ENCODE results near the gene ALOX5AP. TPM values are rescaled to one million over a fixed set of nuclear protein-coding genes. Genes with fewer than 3 reads are reported as not detected.

Gene ALOX5AP
- total and polyA plus RNA-seq, 7 experiments from 2014 or later = 22.1 to 198 (median 46.9) TPM

DNA sequence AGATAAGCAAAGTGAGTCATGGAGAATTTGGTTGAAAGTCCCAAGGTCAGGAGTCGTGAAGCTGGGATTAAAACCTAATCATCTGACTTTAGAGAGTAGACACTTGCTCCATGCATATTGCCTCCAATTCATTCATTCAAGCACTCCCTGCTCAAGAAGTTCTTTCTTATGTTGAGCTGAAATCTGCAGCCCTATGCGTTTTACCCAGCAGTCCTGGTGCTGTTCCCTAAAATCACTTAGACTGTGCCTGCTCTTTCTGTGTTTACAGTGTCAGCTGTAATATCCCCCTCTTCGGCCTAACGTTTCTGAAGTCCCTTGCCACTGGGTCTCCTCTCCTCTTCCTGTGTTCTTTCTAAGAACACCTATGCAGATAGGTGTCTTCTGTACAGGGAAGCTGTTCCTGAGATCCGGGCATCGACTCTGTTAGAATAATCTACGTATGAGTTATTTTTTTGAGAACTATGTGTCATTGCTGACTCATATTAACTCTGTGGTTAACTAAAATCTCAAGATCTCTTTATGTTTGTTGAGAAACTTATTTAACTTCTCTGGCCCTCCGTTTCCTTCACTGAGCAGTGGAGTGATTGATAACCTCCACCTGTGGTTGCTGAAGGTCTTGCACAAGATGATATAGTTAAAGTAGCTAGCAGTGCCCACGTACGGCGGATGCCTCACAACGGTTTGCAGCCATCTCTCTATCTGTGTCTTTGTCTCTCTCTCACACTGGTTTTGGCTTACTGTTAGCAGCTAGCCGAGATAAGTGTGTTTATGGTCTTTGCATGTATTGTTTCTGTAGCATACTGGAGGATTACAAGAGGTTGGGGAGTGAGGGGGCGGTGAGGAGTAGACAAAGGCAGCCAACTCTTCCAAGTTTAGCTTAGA, 4.7 kb downstream of the ALOX5AP start:
- H3K27ac ChIP-seq (ENCODE audit: low read depth, low read length) = no peak overlapping the region
- ATAC-seq = peak; percentile 47
- ChIA-PET CTCF (no interaction called here), POLR2A (interaction anchor here (1.2 to 3.0 kb wide), 2 partner anchors 122 to 124 kb away, joined by 3 to 13 read pairs; partner anchors contain the start of gene USPL1)
- peak overlapping the region; percentile 29 for H3K4me3 ChIP-seq (ENCODE audit: low read length)
- no peaks in the 10 kb centered on the region for H3K9me3 ChIP-seq (ENCODE audit: control insufficient read depth in 2 of 3, low read length in 3 of 3)
- Mint-ChIP-seq H3K4me3 (peak overlapping the region; percentile 79 to 87 (median 82)), H3K36me3 (peaks cover 0 to 36% (median 13%) of the 10 kb centered on the region in 5 donors), H3K27ac (peak overlapping the region; percentile 7 to 93 (median 66)), H3K4me1 (peaks cover 68 to 81% (median 79%) of the 10 kb centered on the region in 7 donors), H3K27me3 (no peaks in the 10 kb centered on the region), H3K9me3 (no peaks in the 10 kb centered on the region)
- DNase-seq = peak in 8 of 9 donors; percentile 16 to 61 (median 32)
- H3K36me3 ChIP-seq (ENCODE audit: control insufficient read depth in 2 of 3, insufficient read depth in 3 of 3, low read length in 3 of 3) = peaks cover 0 to 5% (median 4%) of the 10 kb centered on the region in 3 experiments
- H3K4me1 ChIP-seq (ENCODE audit: control insufficient read depth in 2 of 2, insufficient read depth in 2 of 2, low read length in 2 of 2) = peaks cover 59 to 60% of the 10 kb centered on the region in 2 donors
- no peaks in the 10 kb centered on the region for H3K27me3 ChIP-seq (ENCODE audit: control insufficient read depth in 2 of 2, insufficient read depth in 2 of 2, low read length in 2 of 2)
- intact Hi-C loops (cut with micrococcal nuclease) = loop anchor here (1.0 to 10.0 kb wide), 11 partner anchors 38 to 1145 kb away; partner anchors contain the start of genes HSPH1 (in 1 of the 2), KATNAL1 (in 1 of the 2), SLC7A1 (in 1 of the 2) and UBL3 (in 1 of the 2)

DNA sequence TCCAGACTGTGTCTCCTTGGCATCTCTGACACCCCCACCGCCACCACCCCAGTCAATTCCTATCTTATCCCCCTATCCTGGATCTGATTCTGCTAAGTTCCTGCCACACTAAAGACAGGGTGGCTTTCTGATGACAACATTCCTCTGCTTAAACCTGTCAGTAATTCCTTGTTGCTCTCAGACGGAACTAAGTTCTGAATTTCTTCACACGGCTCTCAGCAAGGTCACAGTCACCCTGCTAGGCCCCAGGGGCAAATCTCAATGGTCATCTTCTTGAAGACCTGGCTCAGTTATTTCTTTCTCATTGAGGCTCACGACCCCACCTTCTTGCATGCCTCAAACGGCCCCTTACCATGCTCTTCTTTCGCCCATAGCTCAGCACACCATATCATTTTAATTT, 7.6 kb downstream of the ALOX5AP start:
- Histone ChIP-seq H3K27ac (ENCODE audit: low read depth, low read length) (no peak overlapping the region), H3K36me3 (ENCODE audit: control insufficient read depth in 2 of 3, insufficient read depth in 3 of 3, low read length in 3 of 3) (peaks cover 0 to 24% (median 10%) of the 10 kb centered on the region in 3 experiments), H3K27me3 (ENCODE audit: control insufficient read depth in 2 of 2, insufficient read depth in 2 of 2, low read length in 2 of 2) (no peaks in the 10 kb centered on the region), H3K4me1 (ENCODE audit: control insufficient read depth in 2 of 2, insufficient read depth in 2 of 2, low read length in 2 of 2) (peaks cover 43 to 60% of the 10 kb centered on the region in 2 donors), H3K9me3 (ENCODE audit: control insufficient read depth in 2 of 3, low read length in 3 of 3) (no peaks in the 10 kb centered on the region), H3K4me3 (ENCODE audit: low read length) (no peak overlapping the region)
- H3K9me3 Mint-ChIP-seq = no peaks in the 10 kb centered on the region
- peaks cover 0 to 52% (median 32%) of the 10 kb centered on the region in 5 donors for H3K36me3 Mint-ChIP-seq
- intact Hi-C loops (cut with micrococcal nuclease) = loop anchor here (5.0 to 10.0 kb wide), 6 partner anchors 41 to 896 kb away; partner anchors contain the start of genes HSPH1 (in 1 of the 2), KATNAL1 (in 1 of the 2) and UBL3 (in 1 of the 2)
- DNase-seq = no peak
- peak overlapping the region in 4 of 10 donors; percentile 8 to 76 (median 38) for H3K4me3 Mint-ChIP-seq
- ChIA-PET POLR2A (interaction anchor here (1.7 kb wide), 1 partner anchor 9 kb away, joined by 6 read pairs; no protein-coding TSS in a partner anchor), CTCF (no interaction called here)
- peak overlapping the region in 5 of 9 donors; percentile 1 to 86 (median 25) for H3K27ac Mint-ChIP-seq
- peaks cover 57 to 72% (median 64%) of the 10 kb centered on the region in 7 donors for H3K4me1 Mint-ChIP-seq
- no peaks in the 10 kb centered on the region for H3K27me3 Mint-ChIP-seq
- no peak for ATAC-seq

DNA sequence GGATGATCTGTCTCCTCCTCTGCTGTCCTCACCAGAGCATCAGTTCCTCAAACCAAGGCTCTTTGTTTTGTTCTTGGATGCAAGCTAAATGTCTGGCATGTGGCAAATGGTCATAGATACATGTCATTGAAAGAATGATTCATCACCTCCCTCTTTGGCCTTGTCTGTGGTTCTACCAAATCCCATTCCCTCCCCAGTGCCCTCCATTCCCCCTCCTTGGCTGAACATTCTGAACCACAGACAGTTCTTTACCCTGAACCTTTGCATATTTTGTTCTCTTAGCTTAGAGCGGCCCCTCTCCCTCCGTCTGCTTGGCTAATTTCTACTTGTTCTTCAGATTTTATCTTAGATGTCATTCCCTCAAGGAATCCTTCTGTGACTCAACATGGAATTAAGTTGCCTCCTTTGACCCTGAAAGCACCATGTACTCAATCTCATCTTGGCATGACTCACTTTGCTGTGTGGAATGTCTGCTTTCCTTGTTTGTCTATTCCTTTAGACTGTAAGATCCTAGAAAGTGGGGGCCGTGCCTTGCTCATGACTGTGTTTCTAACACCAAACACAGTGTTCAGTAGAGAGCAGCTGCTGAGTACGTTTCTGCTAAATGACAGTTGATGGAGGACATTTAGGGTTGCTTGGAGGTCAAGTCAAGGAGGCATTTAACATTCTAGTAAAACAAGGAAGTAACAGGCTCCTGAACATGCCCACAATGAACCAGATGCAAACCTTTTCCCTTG, 8.1 kb downstream of the ALOX5AP start:
- H3K4me1 Mint-ChIP-seq = peaks cover 51 to 66% (median 60%) of the 10 kb centered on the region in 7 donors
- Histone ChIP-seq H3K4me1 (ENCODE audit: control insufficient read depth in 2 of 2, insufficient read depth in 2 of 2, low read length in 2 of 2) (peaks cover 37 to 55% of the 10 kb centered on the region in 2 donors), H3K4me3 (ENCODE audit: low read length) (peak overlapping the region; percentile 38), H3K9me3 (ENCODE audit: control insufficient read depth in 2 of 3, low read length in 3 of 3) (no peaks in the 10 kb centered on the region), H3K27ac (ENCODE audit: low read depth, low read length) (no peak overlapping the region), H3K27me3 (ENCODE audit: control insufficient read depth in 2 of 2, insufficient read depth in 2 of 2, low read length in 2 of 2) (no peaks in the 10 kb centered on the region), H3K36me3 (ENCODE audit: control insufficient read depth in 2 of 3, insufficient read depth in 3 of 3, low read length in 3 of 3) (peaks cover 1 to 24% (median 10%) of the 10 kb centered on the region in 3 experiments)
- ATAC-seq = peak; percentile 2
- H3K9me3 Mint-ChIP-seq = no peaks in the 10 kb centered on the region
- peak overlapping the region in 6 of 10 donors; percentile 8 to 76 (median 38) for H3K4me3 Mint-ChIP-seq
- POLR2A ChIA-PET = interaction anchor here (1.7 kb wide), 1 partner anchor 9 kb away, joined by 6 read pairs; no protein-coding TSS in a partner anchor
- no peaks in the 10 kb centered on the region for H3K27me3 Mint-ChIP-seq
- intact Hi-C loops (cut with micrococcal nuclease) = loop anchor here (1.0 to 10.0 kb wide), 14 partner anchors 8 to 896 kb away; partner anchors contain the start of genes ALOX5AP (in 2 of the 2), HSPH1 (in 1 of the 2), KATNAL1 (in 1 of the 2) and UBL3 (in 1 of the 2)
- DNase-seq = no peak
- CTCF ChIA-PET = interaction anchor here (0.6 kb wide), 1 partner anchor 240 kb away, joined by 5 read pairs; no protein-coding TSS in a partner anchor
- H3K27ac Mint-ChIP-seq = peak overlapping the region in 7 of 9 donors; percentile 1 to 86 (median 38)
- peaks cover 0 to 51% (median 37%) of the 10 kb centered on the region in 5 donors for H3K36me3 Mint-ChIP-seq

DNA sequence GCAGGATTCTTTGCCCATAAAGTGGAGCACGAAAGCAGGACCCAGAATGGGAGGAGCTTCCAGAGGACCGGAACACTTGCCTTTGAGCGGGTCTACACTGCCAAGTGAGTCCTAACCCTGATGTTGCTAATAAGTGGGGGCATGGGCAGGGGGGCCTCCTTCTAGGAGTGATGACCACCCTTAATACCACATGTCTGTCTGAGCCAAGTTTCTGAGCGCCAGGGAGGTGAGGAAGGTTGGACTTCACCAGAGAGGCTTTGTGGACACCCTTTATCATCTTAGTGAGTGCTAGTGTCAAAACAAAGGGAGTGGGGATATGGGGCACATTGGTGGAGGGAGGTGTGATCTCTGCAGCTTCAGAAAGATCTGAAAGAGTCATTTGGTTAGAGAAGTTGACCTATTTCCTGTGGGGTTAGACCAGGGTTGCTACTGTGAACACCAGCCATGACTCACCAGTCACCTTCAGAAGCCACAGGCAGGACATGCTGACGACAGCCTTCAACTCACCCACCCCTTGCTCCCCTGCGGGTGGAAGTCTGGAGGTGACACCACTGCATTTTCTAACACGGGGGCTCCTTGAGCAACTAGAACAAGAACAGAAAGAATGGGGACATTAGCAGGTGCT, 8.8 kb downstream of the ALOX5AP start:
- peak in 8 of 9 donors; percentile 33 to 78 (median 60) for DNase-seq
- Histone ChIP-seq H3K4me1 (ENCODE audit: control insufficient read depth in 2 of 2, insufficient read depth in 2 of 2, low read length in 2 of 2) (peaks cover 32 to 48% of the 10 kb centered on the region in 2 donors), H3K36me3 (ENCODE audit: control insufficient read depth in 2 of 3, insufficient read depth in 3 of 3, low read length in 3 of 3) (peaks cover 8 to 24% (median 10%) of the 10 kb centered on the region in 3 experiments), H3K4me3 (ENCODE audit: low read length) (peak overlapping the region; percentile 38), H3K27me3 (ENCODE audit: control insufficient read depth in 2 of 2, insufficient read depth in 2 of 2, low read length in 2 of 2) (no peaks in the 10 kb centered on the region), H3K27ac (ENCODE audit: low read depth, low read length) (no peak overlapping the region), H3K9me3 (ENCODE audit: control insufficient read depth in 2 of 3, low read length in 3 of 3) (no peaks in the 10 kb centered on the region)
- H3K4me1 Mint-ChIP-seq = peaks cover 47 to 59% (median 53%) of the 10 kb centered on the region in 7 donors
- H3K4me3 Mint-ChIP-seq = peak overlapping the region in 8 of 10 donors; percentile 4 to 76 (median 34)
- CTCF ChIA-PET = interaction anchor here (0.6 kb wide), 1 partner anchor 241 kb away, joined by 5 read pairs; no protein-coding TSS in a partner anchor
- peaks cover 3 to 57% (median 43%) of the 10 kb centered on the region in 5 donors for H3K36me3 Mint-ChIP-seq
- H3K27me3 Mint-ChIP-seq = no peaks in the 10 kb centered on the region
- POLR2A ChIA-PET = interaction anchor here (1.7 kb wide), 1 partner anchor 10 kb away, joined by 6 read pairs; no protein-coding TSS in a partner anchor
- peak; percentile 89 for ATAC-seq
- H3K9me3 Mint-ChIP-seq = no peaks in the 10 kb centered on the region
- H3K27ac Mint-ChIP-seq = peak overlapping the region; percentile 5 to 86 (median 38)
- intact Hi-C loops (cut with micrococcal nuclease) = loop anchor here (1.0 to 10.0 kb wide), 14 partner anchors 9 to 897 kb away; partner anchors contain the start of genes ALOX5AP (in 2 of the 2), HSPH1 (in 1 of the 2), KATNAL1 (in 1 of the 2) and UBL3 (in 1 of the 2)

DNA sequence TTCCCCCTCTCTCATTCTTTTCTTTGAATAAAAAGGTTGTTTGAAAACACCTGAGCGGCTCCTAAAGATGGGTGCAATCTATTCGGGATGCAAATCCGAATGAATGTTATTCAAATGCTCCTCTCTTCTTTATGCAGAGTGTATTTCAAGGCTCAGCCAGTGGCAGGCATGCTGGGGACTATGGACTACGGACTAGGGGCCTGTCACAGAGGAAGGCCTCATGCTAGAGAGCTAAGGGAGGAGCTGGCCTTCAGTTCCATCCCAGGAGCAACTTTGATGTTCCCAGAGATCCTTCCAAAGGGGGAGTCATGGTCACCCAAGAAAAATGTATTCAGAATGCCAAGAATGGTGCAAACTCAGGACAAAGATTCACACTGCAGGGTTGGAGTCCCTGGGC, 9.3 kb downstream of the ALOX5AP start:
- Histone ChIP-seq H3K36me3 (ENCODE audit: control insufficient read depth in 2 of 3, insufficient read depth in 3 of 3, low read length in 3 of 3) (peaks cover 9 to 24% (median 10%) of the 10 kb centered on the region in 3 experiments), H3K4me3 (ENCODE audit: low read length) (no peak overlapping the region), H3K4me1 (ENCODE audit: control insufficient read depth in 2 of 2, insufficient read depth in 2 of 2, low read length in 2 of 2) (peaks cover 29 to 43% of the 10 kb centered on the region in 2 donors), H3K9me3 (ENCODE audit: control insufficient read depth in 2 of 3, low read length in 3 of 3) (no peaks in the 10 kb centered on the region), H3K27me3 (ENCODE audit: control insufficient read depth in 2 of 2, insufficient read depth in 2 of 2, low read length in 2 of 2) (no peaks in the 10 kb centered on the region), H3K27ac (ENCODE audit: low read depth, low read length) (no peak overlapping the region)
- intact Hi-C loops (cut with micrococcal nuclease) = loop anchor here (1.0 to 10.0 kb wide), 14 partner anchors 9 to 897 kb away; partner anchors contain the start of genes ALOX5AP (in 2 of the 2), HSPH1 (in 1 of the 2), KATNAL1 (in 1 of the 2) and UBL3 (in 1 of the 2)
- DNase-seq = no peak
- peak overlapping the region in 7 of 9 donors; percentile 5 to 86 (median 22) for H3K27ac Mint-ChIP-seq
- peak overlapping the region in 5 of 10 donors; percentile 8 to 76 (median 27) for H3K4me3 Mint-ChIP-seq
- ChIA-PET POLR2A (interaction anchor here (0.6 kb wide), 1 partner anchor 604 kb away, joined by 3 read pairs; no protein-coding TSS in a partner anchor), CTCF (no interaction called here)
- ATAC-seq = no peak
- no peaks in the 10 kb centered on the region for H3K27me3 Mint-ChIP-seq
- H3K36me3 Mint-ChIP-seq = peaks cover 5 to 59% (median 48%) of the 10 kb centered on the region in 5 donors
- no peaks in the 10 kb centered on the region for H3K9me3 Mint-ChIP-seq
- peaks cover 42 to 54% (median 48%) of the 10 kb centered on the region in 7 donors for H3K4me1 Mint-ChIP-seq
